Measurements from ENCODE around the gene SYNDIG1. TPM values are rescaled to one million over a fixed set of nuclear protein-coding genes. Genes with fewer than 3 reads are reported as not detected.

SYNDIG1 gene
- total RNA-seq, 6 donors from 2014 or later: 0.30 to 0.37 (median 0.34) TPM; not detected in 3

DNA sequence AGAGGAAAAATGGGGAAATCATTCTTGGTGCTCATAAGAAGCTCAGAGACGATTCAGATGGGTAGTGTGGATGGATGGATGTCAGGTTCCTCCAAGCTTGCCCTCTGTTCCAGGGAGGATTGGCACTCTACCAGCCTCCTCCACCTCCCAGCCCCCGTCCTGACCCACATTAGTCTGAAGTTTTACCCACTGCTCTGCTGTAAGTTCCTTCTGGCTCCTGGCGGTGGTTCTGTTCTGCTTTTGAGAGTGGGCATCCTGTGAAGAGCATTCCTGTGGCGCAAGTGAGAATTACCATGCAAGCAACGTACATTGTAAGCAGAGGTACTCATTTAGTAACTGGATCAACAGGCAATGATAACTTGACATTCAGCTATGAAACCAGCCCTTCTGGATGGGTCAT lies 103.4 kb downstream of the SYNDIG1 start:
- TF ChIP-seq EP300 (IDR thresholded peaks at IDR 0.05) (no peak), POLR2AphosphoS5 (IDR thresholded peaks at IDR 0.05) (no peak), POLR2A (IDR thresholded peaks at IDR 0.05) (no peak)
- TF ChIP-seq, protein P1, sequence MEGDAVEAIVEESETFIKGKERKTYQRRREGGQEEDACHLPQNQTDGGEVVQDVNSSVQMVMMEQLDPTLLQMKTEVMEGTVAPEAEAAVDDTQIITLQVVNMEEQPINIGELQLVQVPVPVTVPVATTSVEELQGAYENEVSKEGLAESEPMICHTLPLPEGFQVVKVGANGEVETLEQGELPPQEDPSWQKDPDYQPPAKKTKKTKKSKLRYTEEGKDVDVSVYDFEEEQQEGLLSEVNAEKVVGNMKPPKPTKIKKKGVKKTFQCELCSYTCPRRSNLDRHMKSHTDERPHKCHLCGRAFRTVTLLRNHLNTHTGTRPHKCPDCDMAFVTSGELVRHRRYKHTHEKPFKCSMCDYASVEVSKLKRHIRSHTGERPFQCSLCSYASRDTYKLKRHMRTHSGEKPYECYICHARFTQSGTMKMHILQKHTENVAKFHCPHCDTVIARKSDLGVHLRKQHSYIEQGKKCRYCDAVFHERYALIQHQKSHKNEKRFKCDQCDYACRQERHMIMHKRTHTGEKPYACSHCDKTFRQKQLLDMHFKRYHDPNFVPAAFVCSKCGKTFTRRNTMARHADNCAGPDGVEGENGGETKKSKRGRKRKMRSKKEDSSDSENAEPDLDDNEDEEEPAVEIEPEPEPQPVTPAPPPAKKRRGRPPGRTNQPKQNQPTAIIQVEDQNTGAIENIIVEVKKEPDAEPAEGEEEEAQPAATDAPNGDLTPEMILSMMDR (IDR thresholded peaks at IDR 0.05): no peak

DNA sequence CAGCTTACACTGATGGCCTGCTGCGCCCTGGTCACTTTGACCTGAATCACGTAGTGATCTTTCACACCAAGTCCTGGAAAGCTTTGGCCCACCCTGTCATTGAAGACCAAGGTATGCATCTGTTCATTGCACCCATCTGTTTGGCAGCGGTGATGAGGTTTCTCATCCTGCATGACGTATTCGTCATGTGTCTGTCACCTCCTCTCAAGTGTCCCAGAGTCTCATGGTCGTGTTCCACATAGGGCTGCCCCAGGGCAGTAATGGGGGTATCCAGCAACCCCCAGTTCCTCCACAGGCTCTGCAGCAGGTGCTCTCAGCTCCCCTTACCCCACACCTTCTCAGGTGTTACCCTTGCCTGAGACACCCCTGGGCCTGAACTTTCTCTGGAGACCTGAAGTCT lies 104.1 kb downstream of the SYNDIG1 start:
- WGBS, 2 donors: 90 to 91% methylated on average over 6 of the region's 6 CpGs
- ATAC-seq (ENCODE audit: low FRiP score in 2 of 2) (peak in 1 of 2 donors; percentile 25), DNase-seq (no peak)
- Histone ChIP-seq H3K27ac (no peak overlapping the region), H3K27me3 (no peaks in the 10 kb centered on the region), H3K4me1 (no peaks in the 10 kb centered on the region), H3K9me3 (no peaks in the 10 kb centered on the region), H3K4me3 (no peak overlapping the region), H3K36me3 (no peaks in the 10 kb centered on the region)
- TF ChIP-seq POLR2A (IDR thresholded peaks at IDR 0.05): no peak

More for the DNA sequence above, 103.4 kb downstream of the SYNDIG1 start:
- no peaks in the 10 kb centered on the region for H3K9me3 ChIP-seq
- H3K27ac ChIP-seq: no peak overlapping the region
- 58 to 65% methylated on average over 4 to 5 of the region's 5 CpGs for WGBS, 2 donors
- no peak overlapping the region for H3K4me3 ChIP-seq
- H3K36me3 ChIP-seq: no peaks in the 10 kb centered on the region
- no peak for ATAC-seq (ENCODE audit: low FRiP score in 2 of 2)
- no peak for DNase-seq
- H3K27me3 ChIP-seq: no peaks in the 10 kb centered on the region
- no peaks in the 10 kb centered on the region for H3K4me1 ChIP-seq

DNA sequence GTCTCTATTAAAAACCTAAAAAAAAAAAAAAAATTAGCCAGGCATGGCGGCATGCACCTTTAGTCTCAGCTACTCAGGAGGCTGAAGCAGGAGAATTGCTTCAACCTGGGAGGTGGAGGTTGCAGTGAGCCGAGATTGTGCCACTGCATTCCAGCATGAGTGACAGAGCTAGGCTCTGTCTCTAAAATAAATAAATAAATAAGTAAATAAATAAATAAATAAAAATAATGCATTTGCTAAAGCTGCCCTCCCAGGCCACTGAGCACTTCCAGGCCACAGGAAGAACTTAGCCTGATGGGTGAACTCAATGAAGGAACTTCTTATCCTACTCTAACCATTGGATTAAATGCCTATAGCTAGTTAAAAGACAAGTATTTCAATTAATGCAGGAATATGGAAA lies 104.9 kb downstream of the SYNDIG1 start:
- H3K4me1 ChIP-seq: no peaks in the 10 kb centered on the region
- ATAC-seq (ENCODE audit: low FRiP score in 2 of 2): no peak
- no peak for DNase-seq
- H3K27ac ChIP-seq: no peak overlapping the region
- H3K27me3 ChIP-seq: no peaks in the 10 kb centered on the region
- no peaks in the 10 kb centered on the region for H3K9me3 ChIP-seq
- H3K4me3 ChIP-seq: no peak overlapping the region
- H3K36me3 ChIP-seq: no peaks in the 10 kb centered on the region
- TF ChIP-seq, protein P1 (IDR thresholded peaks at IDR 0.05): no peak
- TF ChIP-seq POLR2AphosphoS5 (IDR thresholded peaks at IDR 0.05) (no peak), EP300 (IDR thresholded peaks at IDR 0.05) (no peak), POLR2A (IDR thresholded peaks at IDR 0.05) (no peak)
- WGBS, 2 donors: 87 to 88% methylated on average over 2 of the region's 2 CpGs

DNA sequence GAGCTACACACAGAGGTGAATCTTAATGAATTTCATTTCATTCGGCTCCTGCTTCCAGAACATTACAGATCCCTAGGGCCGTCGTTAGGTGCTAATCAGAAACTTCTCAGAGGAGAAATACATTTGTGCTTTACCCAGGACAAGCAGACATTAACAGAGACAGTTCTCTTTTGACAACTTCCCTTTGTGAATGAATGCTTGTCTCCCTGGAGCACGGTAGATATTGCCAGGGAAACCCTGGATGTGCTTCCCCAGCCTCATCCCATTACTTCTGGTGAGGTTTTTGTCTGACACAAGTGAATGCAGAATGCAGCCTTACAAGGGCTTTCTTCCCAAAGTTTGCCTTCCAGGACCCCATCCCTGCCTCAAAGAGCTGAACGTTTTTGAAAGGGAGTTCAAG lies 105.4 kb downstream of the SYNDIG1 start:
- Histone ChIP-seq H3K4me3 (no peak overlapping the region), H3K27me3 (no peaks in the 10 kb centered on the region), H3K27ac (no peak overlapping the region), H3K4me1 (no peaks in the 10 kb centered on the region), H3K9me3 (no peaks in the 10 kb centered on the region), H3K36me3 (no peaks in the 10 kb centered on the region)
- 79 to 88% methylated on average over 5 of the region's 5 CpGs for WGBS, 2 donors
- ATAC-seq (ENCODE audit: low FRiP score in 2 of 2): no peak
- DNase-seq: no peak
- TF ChIP-seq POLR2A (IDR thresholded peaks at IDR 0.05) (no peak), POLR2AphosphoS5 (IDR thresholded peaks at IDR 0.05) (no peak), EP300 (IDR thresholded peaks at IDR 0.05) (no peak)
- TF ChIP-seq, protein P1 (IDR thresholded peaks at IDR 0.05): no peak

DNA sequence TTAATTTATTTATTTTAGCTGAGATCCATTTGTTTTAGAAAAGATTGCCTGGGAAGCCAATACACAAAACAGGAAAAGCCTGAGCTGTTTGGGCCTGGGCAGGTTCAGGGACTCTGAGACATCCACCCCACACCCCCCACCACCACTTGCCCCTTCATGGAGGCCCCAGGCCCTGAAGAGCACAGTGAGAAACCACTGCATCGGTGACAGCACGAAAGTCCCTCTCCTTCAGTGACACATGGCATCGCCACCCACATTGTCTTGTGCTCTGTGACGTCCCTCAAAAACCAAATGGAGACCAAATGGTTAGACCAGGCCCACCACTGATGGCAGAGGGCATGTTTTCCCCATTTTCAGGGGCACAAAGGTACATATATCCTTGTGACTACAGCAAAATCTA lies 106.4 kb downstream of the SYNDIG1 start:
- no peak for ATAC-seq (ENCODE audit: low FRiP score in 2 of 2)
- no peak for DNase-seq
- Histone ChIP-seq H3K4me3 (no peak overlapping the region), H3K4me1 (no peaks in the 10 kb centered on the region), H3K27me3 (no peaks in the 10 kb centered on the region), H3K9me3 (no peaks in the 10 kb centered on the region), H3K27ac (no peak overlapping the region), H3K36me3 (no peaks in the 10 kb centered on the region)
- 68 to 79% methylated on average over 4 of the region's 4 CpGs for WGBS, 2 donors
- no peak for TF ChIP-seq EP300 (IDR thresholded peaks at IDR 0.05)
- no peak for TF ChIP-seq POLR2A (IDR thresholded peaks at IDR 0.05)
- TF ChIP-seq, protein P1 (IDR thresholded peaks at IDR 0.05): no peak
